ENCODE measurements around the gene HIBADH. TPM values are rescaled to one million over a fixed set of nuclear protein-coding genes. Genes with fewer than 3 reads are reported as not detected.

HIBADH gene
- total RNA-seq, 2 experiments from 2014 or later = 19.2 to 24.0 TPM

DNA sequence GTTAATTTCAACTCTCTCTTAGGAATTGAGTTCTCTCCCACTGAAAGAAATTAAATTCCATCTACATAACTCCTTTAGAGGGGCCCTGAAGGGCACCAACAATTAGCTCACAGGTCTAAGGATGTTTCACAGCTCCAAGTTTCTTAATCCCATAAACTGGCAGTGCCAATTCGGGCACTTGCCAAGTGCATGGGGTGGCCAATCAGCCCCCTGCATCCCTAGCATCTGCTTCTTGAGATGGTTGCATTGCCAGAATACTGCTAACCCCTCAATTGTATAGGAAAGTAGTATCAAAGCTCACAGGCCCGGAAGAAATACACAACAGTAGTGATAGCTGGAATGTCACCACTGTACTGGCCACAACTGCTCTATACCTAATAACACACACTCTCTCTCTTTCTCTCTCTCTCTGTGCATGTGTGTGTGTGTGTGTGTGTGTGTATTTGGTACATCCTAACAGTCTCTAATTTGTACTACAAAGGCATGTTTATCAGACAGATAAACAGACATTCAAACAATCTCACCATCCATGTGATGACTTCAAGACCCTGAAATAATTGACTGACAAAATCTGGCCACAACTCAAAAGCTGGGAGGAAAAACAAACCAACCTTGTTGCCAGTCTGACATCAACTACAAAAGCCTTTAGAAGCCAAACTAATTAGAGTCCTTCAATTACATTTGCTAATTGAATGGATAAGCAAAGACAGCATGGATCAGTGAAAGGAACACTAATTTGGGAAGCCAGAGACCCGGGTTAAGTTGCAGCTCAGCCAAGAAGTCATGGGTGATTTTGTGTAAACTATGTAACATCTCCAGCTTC, 27.8 kb downstream of the HIBADH start:
- H3K9me3 ChIP-seq (ENCODE audit: low read length) = no peaks in the 10 kb centered on the region
- CTCF ChIA-PET (ENCODE audit: unreplicated experiment) = interaction anchor here (0.6 kb wide), 1 partner anchor 9 kb away, joined by 3 read pairs; no protein-coding TSS in a partner anchor
- H3K36me3 ChIP-seq (ENCODE audit: insufficient read depth, low read length) = peaks cover 9% of the 10 kb centered on the region; the same call in 1 of the 2 replicates
- H3K27ac ChIP-seq (ENCODE audit: low read depth, low read length, poor library complexity, severe bottlenecking) = no peak overlapping the region
- H2AFZ ChIP-seq (ENCODE audit: low read length) = no peak overlapping the region
- no peaks in the 10 kb centered on the region for H3K4me1 ChIP-seq (ENCODE audit: insufficient read depth, low read length, poor library complexity, severe bottlenecking)
- intact Hi-C loops (cut with micrococcal nuclease; ENCODE audit: unreplicated experiment) = no loop called here
- DNase-seq (ENCODE audit: low spot score) = no peak
- BruUV-seq (replicated peaks) = no TSS peak
- no peaks in the 10 kb centered on the region for H4K20me1 ChIP-seq (ENCODE audit: insufficient read depth, low read length)
- TF ChIP-seq EZH2phosphoT487 (IDR thresholded peaks at IDR 0.05; ENCODE audit: borderline replicate concordance, low read depth, low read length) (no peak), CTCF (conservative IDR thresholded peaks at IDR 0.05; ENCODE audit: low read length) (no peak)
- no peak overlapping the region for H3K4me3 ChIP-seq (ENCODE audit: low read depth, low read length, poor library complexity, severe bottlenecking)
- POLR2A ChIA-PET = interaction anchor here (1.3 to 1.4 kb wide), 2 partner anchors 14 to 18 kb away, joined by 4 to 5 read pairs; no protein-coding TSS in a partner anchor
- H3K9me2 ChIP-seq (ENCODE audit: insufficient read depth, low read length) = no peaks in the 10 kb centered on the region
- H3K79me2 ChIP-seq (ENCODE audit: insufficient read depth, low read depth, low read length) = no peaks in the 10 kb centered on the region
- no peak overlapping the region for H3K4me2 ChIP-seq (ENCODE audit: low read length)

- Histone ChIP-seq H3K4me1 (ENCODE audit: insufficient read depth, low read length, poor library complexity, severe bottlenecking) (no peaks in the 10 kb centered on the region), H3K4me2 (ENCODE audit: low read length) (no peak overlapping the region), H3K9me3 (ENCODE audit: low read length) (no peaks in the 10 kb centered on the region), H3K9me2 (ENCODE audit: insufficient read depth, low read length) (no peaks in the 10 kb centered on the region), H3K79me2 (ENCODE audit: insufficient read depth, low read depth, low read length) (no peaks in the 10 kb centered on the region), H2AFZ (ENCODE audit: low read length) (no peak overlapping the region), H3K4me3 (ENCODE audit: low read depth, low read length, poor library complexity, severe bottlenecking) (no peak overlapping the region), H4K20me1 (ENCODE audit: insufficient read depth, low read length) (no peaks in the 10 kb centered on the region), H3K36me3 (ENCODE audit: insufficient read depth, low read length) (peaks cover 13% of the 10 kb centered on the region; the same call in 1 of the 2 replicates), H3K27ac (ENCODE audit: low read depth, low read length, poor library complexity, severe bottlenecking) (no peak overlapping the region)
- DNase-seq (ENCODE audit: low spot score) = no peak
- TF ChIP-seq EZH2phosphoT487 (IDR thresholded peaks at IDR 0.05; ENCODE audit: borderline replicate concordance, low read depth, low read length) (no peak), CTCF (conservative IDR thresholded peaks at IDR 0.05; ENCODE audit: low read length) (no peak)
- intact Hi-C loops (cut with micrococcal nuclease; ENCODE audit: unreplicated experiment) = no loop called here
- POLR2A ChIA-PET = interaction anchor here (0.6 to 1.5 kb wide), 5 partner anchors 10 to 1320 kb away, joined by 3 to 6 read pairs (median 3); no protein-coding TSS in a partner anchor
- no TSS peak for BruUV-seq (replicated peaks)
- CTCF ChIA-PET (ENCODE audit: unreplicated experiment) = no interaction called here
Measured at GRCh38 chr7:27633062-27633461, 29.6 kb downstream of the HIBADH start.

DNA sequence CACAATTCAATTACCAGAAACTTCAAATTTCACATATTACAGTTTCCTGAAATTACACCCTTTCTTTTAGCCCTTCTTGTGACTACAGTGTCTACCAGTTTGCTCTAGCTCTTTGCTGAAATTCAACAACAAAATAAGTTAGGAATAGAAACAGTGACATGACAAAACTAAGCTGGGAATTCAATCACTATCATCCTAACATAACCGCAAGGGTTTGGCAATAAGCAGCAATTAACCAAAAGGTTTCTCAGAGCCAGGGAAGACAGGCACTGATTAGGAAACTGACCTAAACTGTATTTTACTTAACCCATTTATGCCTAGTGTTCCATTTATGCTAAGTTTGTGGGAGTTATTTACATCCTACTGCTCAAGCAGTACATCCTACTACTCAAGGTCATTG, 31.3 kb downstream of the HIBADH start:
- no peak for TF ChIP-seq CTCF (conservative IDR thresholded peaks at IDR 0.05; ENCODE audit: low read length)
- no peak for TF ChIP-seq EZH2phosphoT487 (IDR thresholded peaks at IDR 0.05; ENCODE audit: borderline replicate concordance, low read depth, low read length)
- CTCF ChIA-PET (ENCODE audit: unreplicated experiment) = no interaction called here
- Histone ChIP-seq H3K9me3 (ENCODE audit: low read length) (no peaks in the 10 kb centered on the region), H3K36me3 (ENCODE audit: insufficient read depth, low read length) (peaks cover 18% of the 10 kb centered on the region; the same call in 1 of the 2 replicates), H3K9me2 (ENCODE audit: insufficient read depth, low read length) (no peaks in the 10 kb centered on the region), H3K27ac (ENCODE audit: low read depth, low read length, poor library complexity, severe bottlenecking) (no peak overlapping the region), H2AFZ (ENCODE audit: low read length) (no peak overlapping the region), H3K4me1 (ENCODE audit: insufficient read depth, low read length, poor library complexity, severe bottlenecking) (no peaks in the 10 kb centered on the region), H4K20me1 (ENCODE audit: insufficient read depth, low read length) (no peaks in the 10 kb centered on the region), H3K4me2 (ENCODE audit: low read length) (no peak overlapping the region), H3K79me2 (ENCODE audit: insufficient read depth, low read depth, low read length) (no peaks in the 10 kb centered on the region), H3K4me3 (ENCODE audit: low read depth, low read length, poor library complexity, severe bottlenecking) (no peak overlapping the region)
- POLR2A ChIA-PET = interaction anchor here (0.7 to 1.5 kb wide), 4 partner anchors 18 to 221 kb away, joined by 3 to 6 read pairs (median 3); no protein-coding TSS in a partner anchor
- intact Hi-C loops (cut with micrococcal nuclease; ENCODE audit: unreplicated experiment) = no loop called here
- no peak for DNase-seq (ENCODE audit: low spot score)
- BruUV-seq (replicated peaks) = no TSS peak
